ENCODE data around the gene PARD3.

The PARD3 gene

DNA sequence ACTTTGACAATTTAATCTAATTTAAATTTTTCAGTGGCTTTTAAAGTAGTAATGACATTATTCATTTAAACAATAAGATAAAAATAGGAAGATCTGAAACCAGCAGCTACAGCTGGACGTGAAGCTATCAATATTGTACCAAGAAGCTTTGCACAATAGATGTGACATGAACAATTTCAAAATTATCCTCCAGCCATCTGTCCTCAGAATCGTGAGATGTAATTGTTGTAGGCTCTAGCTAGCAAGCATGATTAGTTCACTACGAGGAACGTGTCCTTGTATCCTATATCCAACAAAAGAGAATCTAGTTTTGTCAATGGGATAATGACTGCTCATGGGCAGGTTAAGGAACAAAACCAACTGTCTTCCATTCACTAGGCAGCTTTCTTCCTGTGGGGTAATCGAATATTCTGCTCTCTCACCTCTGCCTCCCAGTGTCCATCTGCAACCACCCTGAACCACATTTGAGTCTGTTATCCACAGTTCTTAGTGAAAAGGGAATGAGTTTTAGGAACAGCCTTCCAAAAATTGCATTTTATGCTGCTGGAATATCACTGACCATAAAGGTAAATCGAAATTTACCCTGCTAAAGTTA is 247.3 kb downstream of the PARD3 start:
- H3K9me3 ChIP-seq, result no peaks in the 10 kb centered on the region
- TF ChIP-seq, protein P1, sequence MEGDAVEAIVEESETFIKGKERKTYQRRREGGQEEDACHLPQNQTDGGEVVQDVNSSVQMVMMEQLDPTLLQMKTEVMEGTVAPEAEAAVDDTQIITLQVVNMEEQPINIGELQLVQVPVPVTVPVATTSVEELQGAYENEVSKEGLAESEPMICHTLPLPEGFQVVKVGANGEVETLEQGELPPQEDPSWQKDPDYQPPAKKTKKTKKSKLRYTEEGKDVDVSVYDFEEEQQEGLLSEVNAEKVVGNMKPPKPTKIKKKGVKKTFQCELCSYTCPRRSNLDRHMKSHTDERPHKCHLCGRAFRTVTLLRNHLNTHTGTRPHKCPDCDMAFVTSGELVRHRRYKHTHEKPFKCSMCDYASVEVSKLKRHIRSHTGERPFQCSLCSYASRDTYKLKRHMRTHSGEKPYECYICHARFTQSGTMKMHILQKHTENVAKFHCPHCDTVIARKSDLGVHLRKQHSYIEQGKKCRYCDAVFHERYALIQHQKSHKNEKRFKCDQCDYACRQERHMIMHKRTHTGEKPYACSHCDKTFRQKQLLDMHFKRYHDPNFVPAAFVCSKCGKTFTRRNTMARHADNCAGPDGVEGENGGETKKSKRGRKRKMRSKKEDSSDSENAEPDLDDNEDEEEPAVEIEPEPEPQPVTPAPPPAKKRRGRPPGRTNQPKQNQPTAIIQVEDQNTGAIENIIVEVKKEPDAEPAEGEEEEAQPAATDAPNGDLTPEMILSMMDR (IDR thresholded peaks at IDR 0.05), result no peak
- H3K27me3 ChIP-seq, result no peaks in the 10 kb centered on the region
- peaks cover 0 to 9% (median 4%) of the 10 kb centered on the region in 4 donors for H3K4me1 ChIP-seq
- H3K36me3 ChIP-seq, result no peaks in the 10 kb centered on the region
- intact Hi-C loops (cut with DNase I; ENCODE audit: low total_unique reads), result no loop called here
- no peak overlapping the region for H3K4me3 ChIP-seq
- no peak overlapping the region for H3K27ac ChIP-seq
- no peak for DNase-seq

GRCh38 chr10:34565934-34566333 is 249.2 kb downstream of the PARD3 start:
- Histone ChIP-seq H3K36me3 (no peaks in the 10 kb centered on the region), H3K27ac (no peak overlapping the region), H3K4me1 (peaks cover 0 to 9% (median 4%) of the 10 kb centered on the region in 4 donors), H3K27me3 (no peaks in the 10 kb centered on the region), H3K4me3 (no peak overlapping the region), H3K9me3 (no peaks in the 10 kb centered on the region)
- DNase-seq, result no peak
- intact Hi-C loops (cut with DNase I; ENCODE audit: low total_unique reads), result no loop called here
- TF ChIP-seq, protein P1 (IDR thresholded peaks at IDR 0.05), result no peak

- Histone ChIP-seq H3K4me3 (no peak overlapping the region), H3K27ac (no peak overlapping the region), H3K9me3 (no peaks in the 10 kb centered on the region), H3K27me3 (no peaks in the 10 kb centered on the region), H3K36me3 (no peaks in the 10 kb centered on the region), H3K4me1 (no peaks in the 10 kb centered on the region)
- TF ChIP-seq, protein P1 (IDR thresholded peaks at IDR 0.05), result no peak
- intact Hi-C loops (cut with DNase I; ENCODE audit: low total_unique reads), result no loop called here
- DNase-seq, result no peak
Measured at GRCh38 chr10:34558093-34558583, 257.0 kb downstream of the PARD3 start.

GRCh38 chr10:34557173-34557572 is 257.9 kb downstream of the PARD3 start:
- TF ChIP-seq, protein P1 (IDR thresholded peaks at IDR 0.05), result no peak
- Histone ChIP-seq H3K9me3 (no peaks in the 10 kb centered on the region), H3K27me3 (no peaks in the 10 kb centered on the region), H3K36me3 (no peaks in the 10 kb centered on the region), H3K4me3 (no peak overlapping the region), H3K27ac (no peak overlapping the region), H3K4me1 (no peaks in the 10 kb centered on the region)
- intact Hi-C loops (cut with DNase I; ENCODE audit: low total_unique reads), result no loop called here
- no peak for DNase-seq

DNA sequence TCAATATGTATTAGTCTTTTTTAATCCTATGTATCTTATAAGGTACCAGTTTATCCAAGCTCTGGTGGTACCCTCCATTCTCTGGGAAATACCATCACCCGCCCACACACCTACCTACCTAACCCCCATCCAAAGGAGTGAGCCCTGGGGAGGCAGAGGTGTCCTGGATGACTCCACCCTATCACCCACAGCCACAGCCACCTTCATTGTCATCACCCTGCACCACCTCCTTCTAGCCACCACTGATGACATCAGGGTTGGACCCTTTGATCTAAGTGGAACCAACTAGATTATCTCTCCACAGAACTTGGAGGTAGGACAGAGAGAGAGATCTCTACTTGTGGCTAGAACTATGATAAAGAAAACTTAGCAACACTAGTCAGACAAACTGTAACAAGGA is 259.4 kb downstream of the PARD3 start:
- H3K36me3 ChIP-seq, result no peaks in the 10 kb centered on the region
- no peaks in the 10 kb centered on the region for H3K9me3 ChIP-seq
- no peaks in the 10 kb centered on the region for H3K27me3 ChIP-seq
- no peak for DNase-seq
- TF ChIP-seq, protein P1 (IDR thresholded peaks at IDR 0.05), result no peak
- H3K4me3 ChIP-seq, result no peak overlapping the region
- no peak overlapping the region for H3K27ac ChIP-seq
- no peaks in the 10 kb centered on the region for H3K4me1 ChIP-seq
- intact Hi-C loops (cut with DNase I; ENCODE audit: low total_unique reads), result no loop called here
